PC-3 (cell line): Measurements from ENCODE around the gene PTGFR. TPM values are rescaled to one million over a fixed set of nuclear protein-coding genes. Genes with fewer than 3 reads are reported as not detected.

Experiments used
- ATAC-seq: fragments of 200-7000 bp; cut with Tn5 transposase; 2 replicates; pipeline ENCODE4 v1.9.1; 2020; ENCODE audit warnings: mild to moderate bottlenecking, moderate library complexity
- BruUV-seq: library from RNA; stranded (reverse); fragments of 400-500 nt; replicated peaks from 2 replicates; lab custom pipeline; 2021; lab: Mats Ljungman, UMichigan
- CTCF ChIA-PET: fragments of 300-600 bp; sonication (Branson Sonifier 250); formaldehyde crosslinking; loops from one replicate; lab custom pipeline; 2022; ENCODE audit warnings: antibody characterized with exemption; lab: Charles Lee
- POLR2A ChIA-PET: fragments of 300-600 bp; sonication (Branson Sonifier 250); formaldehyde crosslinking; loops from one replicate; lab custom pipeline; 2022; ENCODE audit warnings: antibody characterized with exemption; ENCODE audit not compliant: unreplicated experiment; lab: Charles Lee
- DNase-seq: peaks from one replicate; pipeline ENCODE4 v3.0.0-alpha.2; 2015
- H2AFZ ChIP-seq: fragments of 300-600 bp; sonication (generic); 2 replicates; pipeline ENCODE4 v1.6.0; 2016; ENCODE audit warnings: antibody characterized with exemption, low read length
- H3F3A ChIP-seq: fragments of 300-600 bp; sonication (generic); one replicate; pipeline ENCODE4 v1.6.0; 2017; ENCODE audit warnings: antibody characterized with exemption, low read length, control low read depth, mild to moderate bottlenecking; ENCODE audit not compliant: unreplicated experiment
- H3K27ac ChIP-seq: fragments of 300-600 bp; sonication (generic); 2 replicates; pipeline ENCODE4 v1.5.1; 2016; ENCODE audit warnings: mild to moderate bottlenecking, low read length
- H3K27me3 ChIP-seq: fragments of 300-600 bp; sonication (generic); 2 replicates; pipeline ENCODE4 v1.6.1; 2016; ENCODE audit warnings: low read length, mixed read lengths
- H3K36me3 ChIP-seq: fragments of 300-600 bp; sonication (generic); 2 replicates; pipeline ENCODE4 v1.6.1; 2016; ENCODE audit warnings: low read depth, mixed run types, low read length, mixed read lengths
- H3K4me1 ChIP-seq: fragments of 300-600 bp; sonication (generic); 2 replicates; pipeline ENCODE4 v1.5.1; 2016; ENCODE audit warnings: low read length; ENCODE audit not compliant: insufficient read depth
- H3K4me2 ChIP-seq: fragments of 300-600 bp; sonication (generic); 2 replicates; pipeline ENCODE4 v1.6.0; 2016; ENCODE audit warnings: low read length
- H3K4me3 ChIP-seq: fragments of 300-600 bp; sonication (generic); 2 replicates; pipeline ENCODE4 v1.5.1; 2016; ENCODE audit warnings: mild to moderate bottlenecking, low read length, mixed read lengths
- H3K79me2 ChIP-seq: fragments of 300-600 bp; sonication (generic); 2 replicates; pipeline ENCODE4 v1.6.1; 2017; ENCODE audit warnings: low read length, mixed read lengths
- H3K9ac ChIP-seq: fragments of 300-600 bp; sonication (generic); 2 replicates; pipeline ENCODE4 v1.6.0; 2016; ENCODE audit warnings: mild to moderate bottlenecking, low read length
- H3K9me2 ChIP-seq: fragments of 300-600 bp; sonication (generic); replicated peaks from 2 replicates; pipeline ENCODE4 v1.6.1; 2016; ENCODE audit warnings: mixed run types, low read length, mixed read lengths
- H3K9me3 ChIP-seq: fragments of 300-600 bp; sonication (generic); 2 replicates; pipeline ENCODE4 v1.6.1; 2016; ENCODE audit warnings: low read length, mixed read lengths
- H4K20me1 ChIP-seq: fragments of 300-600 bp; sonication (generic); 2 replicates; pipeline ENCODE4 v1.6.1; 2016; ENCODE audit warnings: low read length, mixed read lengths
- EZH2 ChIP-seq: fragments of 300-600 bp; sonication (generic); IDR thresholded peaks from one replicate; pipeline ENCODE4 v1.6.1; 2017; ENCODE audit warnings: antibody characterized with exemption, mild to moderate bottlenecking, low read length; ENCODE audit not compliant: unreplicated experiment
- EZH2phosphoT487 ChIP-seq: fragments of 300-600 bp; sonication (generic); IDR thresholded peaks from 2 replicates; pipeline ENCODE4 v1.6.1; 2018; ENCODE audit warnings: mild to moderate bottlenecking, antibody characterized with exemption, low read length, borderline replicate concordance
- intact Hi-C: fragments of 100-400 bp; cut with micrococcal nuclease; formaldehyde crosslinking; loops from 2 replicates; pipeline ENCODE4 v1.9.0; 2023
- total RNA-seq: library from RNA; depleted of rRNA; stranded (reverse); fragments of >200 nt; gene quantifications from 2 replicates; pipeline ENCODE4 v1.2.3, GENCODE V29; 2014
- TF ChIP-seq, protein P1 (sequence below): fragments of 300-600 bp; sonication (generic); conservative IDR thresholded peaks from 2 replicates; pipeline ENCODE4 v1.5.1; 2017; ENCODE audit warnings: antibody characterized with exemption, low read depth, mild to moderate bottlenecking, low read length

Gene PTGFR
- total RNA-seq, 1 experiment from 2014 or later = 6.8 TPM

DNA sequence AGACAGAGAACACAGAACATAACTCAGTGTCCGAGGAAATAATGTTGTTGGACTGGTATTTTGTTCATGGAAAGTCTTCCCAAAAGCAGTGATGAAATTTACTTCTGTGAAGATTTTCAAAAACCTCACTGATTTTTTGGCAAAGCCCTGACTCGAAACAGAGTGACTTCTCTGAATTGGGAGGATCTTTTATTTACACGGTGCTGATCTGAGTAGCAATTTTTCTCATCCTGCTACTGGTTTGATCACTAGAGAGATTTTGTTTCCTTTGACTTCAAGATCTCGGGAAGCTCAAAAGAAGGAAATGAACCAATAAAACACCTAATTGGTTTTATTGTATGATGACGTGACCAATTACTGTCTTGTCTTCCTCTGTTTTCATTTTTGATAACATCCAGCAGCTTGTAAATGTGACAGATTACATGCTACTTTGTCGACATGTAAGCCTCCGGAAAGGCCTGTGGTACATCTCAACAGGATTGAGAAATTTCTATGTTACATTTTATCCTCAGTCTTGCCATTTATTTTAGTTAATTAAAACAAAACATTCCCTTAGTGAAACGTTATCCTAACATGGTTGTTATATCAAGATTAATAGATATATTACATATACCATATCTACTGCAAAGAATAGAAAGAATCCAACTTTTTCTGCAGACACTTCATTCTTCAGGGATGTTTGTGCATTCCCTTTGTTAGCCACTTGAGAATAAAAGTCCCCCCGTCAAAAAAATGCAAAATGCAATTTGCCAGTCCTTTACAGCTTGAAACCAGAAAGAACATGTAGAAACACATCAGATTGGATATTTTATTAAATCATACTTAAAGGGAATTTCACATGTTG lies 86.7 kb downstream of the PTGFR start:
- Histone ChIP-seq H3K27me3 (no peaks in the 10 kb centered on the region), H3K79me2 (no peaks in the 10 kb centered on the region), H3K4me2 (no peak overlapping the region), H3K4me3 (no peak overlapping the region), H3K4me1 (no peaks in the 10 kb centered on the region), H3K9ac (no peak overlapping the region), H2AFZ (peak overlapping the region; percentile 20; the same call in 1 of the 2 replicates), H3K36me3 (no peaks in the 10 kb centered on the region), H3F3A (no peaks in the 10 kb centered on the region), H3K27ac (no peak overlapping the region), H3K9me2 (0 out of 2 replicates have a peak, but pooled peaks cover 2% of the 10 kb centered on the region), H3K9me3 (no peaks in the 10 kb centered on the region), H4K20me1 (no peaks in the 10 kb centered on the region)
- ChIA-PET POLR2A (no interaction called here), CTCF (interaction anchor here (0.6 kb wide), 1 partner anchor 9 kb away, joined by 3 read pairs; no protein-coding TSS in a partner anchor)
- TF ChIP-seq, protein P1, sequence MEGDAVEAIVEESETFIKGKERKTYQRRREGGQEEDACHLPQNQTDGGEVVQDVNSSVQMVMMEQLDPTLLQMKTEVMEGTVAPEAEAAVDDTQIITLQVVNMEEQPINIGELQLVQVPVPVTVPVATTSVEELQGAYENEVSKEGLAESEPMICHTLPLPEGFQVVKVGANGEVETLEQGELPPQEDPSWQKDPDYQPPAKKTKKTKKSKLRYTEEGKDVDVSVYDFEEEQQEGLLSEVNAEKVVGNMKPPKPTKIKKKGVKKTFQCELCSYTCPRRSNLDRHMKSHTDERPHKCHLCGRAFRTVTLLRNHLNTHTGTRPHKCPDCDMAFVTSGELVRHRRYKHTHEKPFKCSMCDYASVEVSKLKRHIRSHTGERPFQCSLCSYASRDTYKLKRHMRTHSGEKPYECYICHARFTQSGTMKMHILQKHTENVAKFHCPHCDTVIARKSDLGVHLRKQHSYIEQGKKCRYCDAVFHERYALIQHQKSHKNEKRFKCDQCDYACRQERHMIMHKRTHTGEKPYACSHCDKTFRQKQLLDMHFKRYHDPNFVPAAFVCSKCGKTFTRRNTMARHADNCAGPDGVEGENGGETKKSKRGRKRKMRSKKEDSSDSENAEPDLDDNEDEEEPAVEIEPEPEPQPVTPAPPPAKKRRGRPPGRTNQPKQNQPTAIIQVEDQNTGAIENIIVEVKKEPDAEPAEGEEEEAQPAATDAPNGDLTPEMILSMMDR = no peak
- TF ChIP-seq EZH2phosphoT487 (no peak), EZH2 (no peak)
- no TSS peak for BruUV-seq
- DNase-seq = no peak
- no peak for ATAC-seq
- intact Hi-C loops = no loop called here

DNA sequence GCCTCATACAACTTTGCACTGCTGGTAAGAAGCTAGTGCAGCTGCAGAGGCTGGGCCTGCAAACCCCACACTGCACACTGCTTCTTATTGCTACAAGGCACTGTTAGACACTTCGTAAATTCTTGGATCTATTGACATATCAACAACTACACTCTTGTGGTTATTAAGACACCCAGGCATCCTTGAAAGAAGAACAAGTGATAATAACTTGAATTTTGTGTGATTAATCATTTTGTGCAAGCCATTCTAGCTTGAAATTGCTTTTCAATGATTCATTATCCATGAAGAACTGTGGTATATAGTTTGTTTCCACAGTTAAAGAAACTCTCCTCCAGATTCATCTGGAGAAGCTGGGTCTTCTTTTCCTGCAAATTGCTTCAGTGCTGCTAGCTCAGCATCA lies 95.8 kb downstream of the PTGFR start:
- no peak overlapping the region for H2AFZ ChIP-seq
- ATAC-seq (no peak), DNase-seq (peak; percentile 4)
- no peaks in the 10 kb centered on the region for H3K79me2 ChIP-seq
- H3K9me3 ChIP-seq = no peaks in the 10 kb centered on the region
- ChIA-PET CTCF (interaction anchor here (0.5 kb wide), 1 partner anchor 9 kb away, joined by 3 read pairs; no protein-coding TSS in a partner anchor), POLR2A (no interaction called here)
- no peak overlapping the region for H3K4me2 ChIP-seq
- no peak overlapping the region for H3K9ac ChIP-seq
- no peak overlapping the region for H3K4me3 ChIP-seq
- H3K4me1 ChIP-seq = no peaks in the 10 kb centered on the region
- no peaks in the 10 kb centered on the region for H3F3A ChIP-seq
- no peaks in the 10 kb centered on the region for H3K27me3 ChIP-seq
- no peak overlapping the region for H3K27ac ChIP-seq
- intact Hi-C loops = no loop called here
- TF ChIP-seq EZH2 (no peak), EZH2phosphoT487 (no peak)
- TF ChIP-seq, protein P1 = no peak
- no peaks in the 10 kb centered on the region for H3K9me2 ChIP-seq
- BruUV-seq = no TSS peak
- no peaks in the 10 kb centered on the region for H4K20me1 ChIP-seq
- no peaks in the 10 kb centered on the region for H3K36me3 ChIP-seq

DNA sequence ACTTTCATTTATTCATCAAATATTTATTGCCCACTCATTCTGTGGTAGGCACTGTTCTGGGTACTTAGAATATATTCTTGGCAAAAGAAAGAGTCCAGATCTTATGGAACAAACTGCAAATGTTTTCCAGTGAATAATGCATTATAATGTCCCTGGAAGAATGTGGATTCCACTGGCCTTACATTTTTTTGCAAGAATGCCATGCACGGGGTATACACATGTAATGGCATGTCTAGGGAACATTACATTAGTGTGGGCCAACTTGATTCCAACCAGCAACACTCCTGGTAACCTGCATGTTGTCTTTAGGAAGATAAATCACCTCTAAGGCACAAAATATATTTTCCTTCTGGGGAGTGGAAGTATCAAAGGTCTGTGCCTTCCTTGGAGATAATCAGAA lies 96.4 kb downstream of the PTGFR start:
- Histone ChIP-seq H3K9me3 (no peaks in the 10 kb centered on the region), H3K4me1 (no peaks in the 10 kb centered on the region), H3K27ac (no peak overlapping the region), H3K36me3 (no peaks in the 10 kb centered on the region), H4K20me1 (no peaks in the 10 kb centered on the region), H2AFZ (no peak overlapping the region), H3K9me2 (no peaks in the 10 kb centered on the region), H3K27me3 (no peaks in the 10 kb centered on the region), H3K79me2 (no peaks in the 10 kb centered on the region), H3F3A (no peaks in the 10 kb centered on the region), H3K4me3 (no peak overlapping the region), H3K4me2 (no peak overlapping the region), H3K9ac (no peak overlapping the region)
- ATAC-seq (no peak), DNase-seq (no peak)
- intact Hi-C loops = no loop called here
- BruUV-seq = no TSS peak
- TF ChIP-seq EZH2phosphoT487 = no peak
- no peak for TF ChIP-seq EZH2
- TF ChIP-seq, protein P1 = no peak
- CTCF ChIA-PET = no interaction called here
- POLR2A ChIA-PET = no interaction called here
